SU-DHL-6 (cell line): ENCODE results near the gene ZNF836.

Experiments used
- H2AFZ ChIP-seq: fragments of 200-600 bp; sonication (generic); 2 replicates; pipeline ENCODE4 v1.6.1; 2014; ENCODE audit warnings: low read depth, mild to moderate bottlenecking, moderate library complexity, mixed read lengths, antibody characterized with exemption, low read length; ENCODE audit not compliant: severe bottlenecking
- H3F3A ChIP-seq: fragments of 200-600 bp; shearing (Covaris generic); 2 replicates; pipeline ENCODE4 v1.6.0; 2016; ENCODE audit warnings: antibody characterized with exemption, mild to moderate bottlenecking; ENCODE audit not compliant: insufficient read depth
- H3K27ac ChIP-seq: fragments of 200-600 bp; sonication (generic); 2 replicates; pipeline ENCODE4 v1.5.1; 2016; ENCODE audit warnings: low read depth, mild to moderate bottlenecking, low read length, moderate library complexity, mixed read lengths
- H3K27me3 ChIP-seq: fragments of 200-600 bp; sonication (generic), shearing (Covaris generic); 2 replicates; pipeline ENCODE4 v1.6.0; 2014; ENCODE audit warnings: mild to moderate bottlenecking, low read length
- H3K36me3 ChIP-seq: fragments of 200-600 bp; sonication (generic); 2 replicates; pipeline ENCODE4 v1.6.1; 2014; ENCODE audit warnings: mild to moderate bottlenecking, low read length, mixed read lengths
- H3K4me2 ChIP-seq: fragments of 300-600, 200-600 bp; shearing (Covaris generic), sonication (generic); 2 replicates; pipeline ENCODE4 v1.6.0; 2014; ENCODE audit warnings: low read length, low read depth, mild to moderate bottlenecking; ENCODE audit not compliant: poor library complexity, severe bottlenecking
- H3K4me3 ChIP-seq: fragments of 200-600 bp; sonication (generic); 2 replicates; pipeline ENCODE4 v1.5.1; 2014; ENCODE audit warnings: antibody characterized with exemption, low read length, mild to moderate bottlenecking, mixed read lengths; ENCODE audit not compliant: insufficient read depth, poor library complexity, severe bottlenecking
- H3K79me2 ChIP-seq: fragments of 200-600 bp; sonication (generic); 2 replicates; pipeline ENCODE4 v1.6.1; 2014; ENCODE audit warnings: mild to moderate bottlenecking, low read length, moderate library complexity; ENCODE audit not compliant: insufficient read depth
- H3K9ac ChIP-seq: fragments of 200-600 bp; sonication (generic); 2 replicates; pipeline ENCODE4 v1.7.0; 2014; ENCODE audit warnings: mild to moderate bottlenecking, low read length
- H3K9me2 ChIP-seq: fragments of 200-600 bp; sonication (generic); replicated peaks from 2 replicates; pipeline ENCODE4 v1.6.1; 2014; ENCODE audit warnings: low read length; ENCODE audit not compliant: insufficient read depth
- H3K9me3 ChIP-seq: fragments of 200-600 bp; sonication (generic); 2 replicates; pipeline ENCODE4 v1.6.1; 2014; ENCODE audit warnings: low read length, mixed read lengths; ENCODE audit not compliant: insufficient read depth
- H4K20me1 ChIP-seq: fragments of 200-600 bp; sonication (generic); 2 replicates; pipeline ENCODE4 v1.6.1; 2014; ENCODE audit warnings: low read depth, mild to moderate bottlenecking, antibody characterized with exemption, low read length, moderate library complexity, mixed read lengths
- CTCF ChIP-seq: fragments of 200-600 bp; sonication (generic); IDR thresholded peaks from one replicate; pipeline ENCODE4 v1.5.1; 2017; ENCODE audit warnings: antibody characterized with exemption, mild to moderate bottlenecking, low read length, moderate library complexity; ENCODE audit not compliant: insufficient read depth, poor library complexity, severe bottlenecking
- EZH2phosphoT487 ChIP-seq: fragments of 200-600 bp; sonication (generic), shearing (Covaris generic); conservative IDR thresholded peaks from 2 replicates; pipeline ENCODE4 v1.6.1; 2018; ENCODE audit warnings: mild to moderate bottlenecking, antibody characterized with exemption, low read length, moderate library complexity, mixed read lengths

The ZNF836 gene

DNA sequence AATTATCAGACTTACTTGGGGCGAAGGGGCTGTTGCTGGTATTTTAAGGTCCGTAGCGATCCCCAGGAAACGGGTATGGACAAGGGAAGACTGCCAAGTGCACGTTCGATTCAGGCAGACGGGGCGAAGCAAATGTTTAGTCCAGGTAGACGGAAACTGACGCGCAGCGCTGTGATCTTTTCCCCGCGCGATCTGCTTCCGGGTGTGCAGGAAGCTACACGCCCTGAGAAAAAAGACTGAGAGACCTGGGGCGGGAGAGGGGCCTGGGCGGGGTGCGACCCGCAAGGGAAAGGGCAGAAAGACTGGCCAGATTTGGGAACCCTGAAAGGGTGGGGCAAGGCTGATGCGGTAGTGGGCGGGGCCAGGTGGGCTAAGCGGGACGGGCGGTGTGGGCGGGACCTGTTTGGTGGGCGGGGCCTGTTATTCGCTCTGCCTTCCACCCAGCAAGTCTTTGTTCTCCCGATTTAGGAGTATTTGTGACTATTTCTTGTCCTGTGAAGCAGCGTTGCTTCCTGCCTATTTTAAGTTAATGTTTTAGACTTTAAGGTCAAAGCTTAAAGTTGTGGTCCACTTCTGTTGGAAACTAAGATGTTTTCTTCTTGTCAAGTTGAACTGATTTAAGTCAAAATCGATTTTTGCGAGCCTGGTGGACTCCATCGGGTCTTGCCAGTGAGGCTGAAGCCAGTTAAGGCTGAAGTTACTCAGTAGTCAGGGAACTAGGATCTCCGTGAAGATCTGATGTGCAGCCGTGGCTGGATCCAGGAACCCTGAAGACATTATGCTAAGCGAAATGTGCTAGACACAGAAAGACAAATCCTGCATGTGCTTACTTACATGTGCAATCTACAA lies at the start of gene ZNF836:
Gene ZNF836 (minus strand): TSS at position 301 of the 849 bp plus-strand sequence. CDS start 3,549 bp downstream, outside the sequence.
- Histone ChIP-seq H3K36me3 (no peaks in the 10 kb centered on the region), H4K20me1 (no peaks in the 10 kb centered on the region), H3K4me2 (peak within 1 kb of the TSS; percentile 61), H3F3A (no peaks in the 10 kb centered on the region), H3K27ac (peak within 1 kb of the TSS; percentile 30; the same call in 1 of the 2 replicates), H3K9ac (peak within 1 kb of the TSS; percentile 69), H3K9me3 (no peaks in the 10 kb centered on the region), H3K27me3 (no peaks in the 10 kb centered on the region), H3K79me2 (0 out of 2 replicates have a peak, but pooled peaks cover 5% of the 10 kb centered on the region), H3K9me2 (no peaks in the 10 kb centered on the region), H3K4me3 (peak within 1 kb of the TSS; percentile 62), H2AFZ (peak within 1 kb of the TSS; percentile 68)
- TF ChIP-seq CTCF (no peak), EZH2phosphoT487 (no peak)

DNA sequence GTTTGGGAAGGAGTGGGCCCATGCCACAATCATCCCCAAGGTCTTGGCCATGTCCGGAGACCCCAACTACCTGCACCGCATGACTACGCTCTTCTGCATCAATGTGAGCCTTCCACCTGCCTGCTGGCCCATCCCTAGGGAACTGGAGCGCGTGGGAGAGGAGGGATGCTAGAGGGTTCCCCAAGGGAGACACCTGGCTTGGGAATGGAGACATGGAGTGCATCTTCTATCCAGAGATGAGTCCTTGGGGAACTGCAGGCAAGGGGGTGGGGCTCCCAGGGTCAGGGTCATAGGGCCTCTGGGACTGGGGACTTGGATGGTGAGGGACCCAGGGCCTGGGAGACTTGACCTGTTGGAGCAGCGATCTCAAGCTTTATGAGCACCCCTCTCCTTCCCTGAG lies 49.6 kb upstream of the ZNF836 start:
- H2AFZ ChIP-seq = no peak overlapping the region
- H3K27me3 ChIP-seq = no peaks in the 10 kb centered on the region
- H3K36me3 ChIP-seq = peaks cover 29% of the 10 kb centered on the region; the same call in 1 of the 2 replicates
- no peaks in the 10 kb centered on the region for H3K9me3 ChIP-seq
- no peaks in the 10 kb centered on the region for H4K20me1 ChIP-seq
- no peak overlapping the region for H3K9ac ChIP-seq
- TF ChIP-seq CTCF = no peak
- TF ChIP-seq EZH2phosphoT487 = no peak
- no peaks in the 10 kb centered on the region for H3F3A ChIP-seq
- H3K9me2 ChIP-seq = no peaks in the 10 kb centered on the region
- H3K27ac ChIP-seq = no peak overlapping the region
- no peak overlapping the region for H3K4me2 ChIP-seq
- H3K4me3 ChIP-seq = no peak overlapping the region
- no peaks in the 10 kb centered on the region for H3K79me2 ChIP-seq

DNA sequence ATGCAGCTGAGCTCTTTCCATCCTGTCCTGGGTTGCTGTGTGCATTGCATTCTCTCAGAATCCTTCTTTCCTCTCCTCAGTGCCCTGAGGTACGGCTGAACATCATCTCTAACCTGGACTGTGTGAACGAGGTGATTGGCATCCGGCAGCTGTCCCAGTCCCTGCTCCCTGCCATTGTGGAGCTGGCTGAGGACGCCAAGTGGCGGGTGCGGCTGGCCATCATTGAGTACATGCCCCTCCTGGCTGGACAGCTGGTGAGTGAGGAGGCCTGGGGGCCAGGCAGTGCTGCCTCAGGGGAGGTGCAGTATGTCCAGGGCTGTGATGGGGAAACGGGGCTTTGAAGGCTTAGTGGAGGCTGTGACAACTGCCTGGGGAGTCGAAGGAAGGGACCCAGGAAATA lies 48.2 kb upstream of the ZNF836 start:
- H3K9ac ChIP-seq = no peak overlapping the region
- no peak overlapping the region for H3K4me3 ChIP-seq
- TF ChIP-seq EZH2phosphoT487 = no peak
- no peak for TF ChIP-seq CTCF
- H3K9me3 ChIP-seq = no peaks in the 10 kb centered on the region
- H3K27me3 ChIP-seq = no peaks in the 10 kb centered on the region
- no peaks in the 10 kb centered on the region for H3K79me2 ChIP-seq
- H3K9me2 ChIP-seq = no peaks in the 10 kb centered on the region
- peaks cover 32% of the 10 kb centered on the region; the same call in 1 of the 2 replicates for H3K36me3 ChIP-seq
- no peak overlapping the region for H3K27ac ChIP-seq
- no peak overlapping the region for H2AFZ ChIP-seq
- no peak overlapping the region for H3K4me2 ChIP-seq
- H3F3A ChIP-seq = no peaks in the 10 kb centered on the region
- H4K20me1 ChIP-seq = no peaks in the 10 kb centered on the region
